Neuron (in vitro differentiated cells): ENCODE measurements around the gene RPRD1A.
"Not testable (repeated sequence)": the region's sequence is repeated elsewhere in the genome, so short reads cannot be mapped to it uniquely, and the experiment has no call there.

ENCODE experiments used
- H2AFZ ChIP-seq: one replicate; pipeline ENCODE4 v1.6.1; 2013; ENCODE audit warnings: low read depth, mild to moderate bottlenecking, inconsistent platforms, low read length, moderate library complexity
- H3K27me3 ChIP-seq: one replicate; pipeline ENCODE4 v1.6.1; 2013; ENCODE audit warnings: low read length; ENCODE audit not compliant: insufficient read depth
- H3K36me3 ChIP-seq: one replicate; pipeline ENCODE4 v1.6.1; 2013; ENCODE audit warnings: low read length; ENCODE audit not compliant: insufficient read depth
- H3K4me1 ChIP-seq: one replicate; pipeline ENCODE4 v1.6.1; 2013; ENCODE audit warnings: low read length; ENCODE audit not compliant: insufficient read depth
- H3K4me3 ChIP-seq: 2 replicates; pipeline ENCODE4 v1.5.1; 2013; ENCODE audit warnings: mild to moderate bottlenecking, low read length, moderate library complexity
- H3K9me3 ChIP-seq: one replicate; pipeline ENCODE4 v1.6.1; 2013; ENCODE audit warnings: low read length

RPRD1A gene

GRCh38 chr18:36095936-36096519 lies 28.7 kb upstream of the RPRD1A start:
- Histone ChIP-seq H3K4me3 (no peak overlapping the region), H3K27me3 (no peaks in the 10 kb centered on the region), H3K4me1 (no peaks in the 10 kb centered on the region), H3K9me3 (no peaks in the 10 kb centered on the region), H2AFZ (no peak overlapping the region), H3K36me3 (no peaks in the 10 kb centered on the region)

GRCh38 chr18:36094431-36094830 lies 27.1 kb upstream of the RPRD1A start:
- Histone ChIP-seq H2AFZ (no peak overlapping the region), H3K4me3 (no peak overlapping the region), H3K27me3 (no peaks in the 10 kb centered on the region), H3K4me1 (no peaks in the 10 kb centered on the region), H3K9me3 (no peaks in the 10 kb centered on the region), H3K36me3 (no peaks in the 10 kb centered on the region)

- not testable (repeated sequence) for H3K4me3 ChIP-seq, H3K27me3 ChIP-seq, H3K4me1 ChIP-seq, H2AFZ ChIP-seq, H3K36me3 ChIP-seq, H3K9me3 ChIP-seq
Observed at GRCh38 chr18:36092116-36092515, 24.8 kb upstream of the RPRD1A start.

GRCh38 chr18:36089001-36089400 lies 21.6 kb upstream of the RPRD1A start:
- no peaks in the 10 kb centered on the region for H3K36me3 ChIP-seq
- no peaks in the 10 kb centered on the region for H3K4me1 ChIP-seq
- H3K4me3 ChIP-seq, result no peak overlapping the region
- no peaks in the 10 kb centered on the region for H3K27me3 ChIP-seq
- H3K9me3 ChIP-seq, result peaks cover 4% of the 10 kb centered on the region
- no peak overlapping the region for H2AFZ ChIP-seq

GRCh38 chr18:36088256-36088655 lies 20.9 kb upstream of the RPRD1A start:
- Histone ChIP-seq H2AFZ (no peak overlapping the region), H3K4me1 (no peaks in the 10 kb centered on the region), H3K9me3 (peaks cover 4% of the 10 kb centered on the region), H3K36me3 (no peaks in the 10 kb centered on the region), H3K27me3 (no peaks in the 10 kb centered on the region), H3K4me3 (no peak overlapping the region)

GRCh38 chr18:36086186-36086585 lies 18.8 kb upstream of the RPRD1A start:
- Histone ChIP-seq H3K9me3 (peaks cover 4% of the 10 kb centered on the region), H3K36me3 (no peaks in the 10 kb centered on the region), H3K4me1 (no peaks in the 10 kb centered on the region), H3K4me3 (no peak overlapping the region), H3K27me3 (no peaks in the 10 kb centered on the region), H2AFZ (no peak overlapping the region)

GRCh38 chr18:36085195-36085594 lies 17.8 kb upstream of the RPRD1A start:
- no peak overlapping the region for H3K4me3 ChIP-seq
- H3K36me3 ChIP-seq, result no peaks in the 10 kb centered on the region
- no peaks in the 10 kb centered on the region for H3K4me1 ChIP-seq
- H2AFZ ChIP-seq, result no peak overlapping the region
- H3K27me3 ChIP-seq, result no peaks in the 10 kb centered on the region
- H3K9me3 ChIP-seq, result peaks cover 4% of the 10 kb centered on the region

- H3K4me1 ChIP-seq, result no peaks in the 10 kb centered on the region
- H3K9me3 ChIP-seq, result peaks cover 8% of the 10 kb centered on the region
- H3K27me3 ChIP-seq, result no peaks in the 10 kb centered on the region
- H3K4me3 ChIP-seq, result no peak overlapping the region
- no peak overlapping the region for H2AFZ ChIP-seq
- H3K36me3 ChIP-seq, result no peaks in the 10 kb centered on the region
Observed at GRCh38 chr18:36083729-36084128, 16.4 kb upstream of the RPRD1A start.

- not testable (repeated sequence) for H2AFZ ChIP-seq, H3K36me3 ChIP-seq, H3K4me1 ChIP-seq, H3K9me3 ChIP-seq, H3K27me3 ChIP-seq, H3K4me3 ChIP-seq
Observed at GRCh38 chr18:36081118-36081517, 13.8 kb upstream of the RPRD1A start.

GRCh38 chr18:36078751-36079529 lies 11.6 kb upstream of the RPRD1A start:
- H3K36me3 ChIP-seq, result no peaks in the 10 kb centered on the region
- H3K27me3 ChIP-seq, result no peaks in the 10 kb centered on the region
- H3K4me3 ChIP-seq, result no peak overlapping the region
- H3K4me1 ChIP-seq, result no peaks in the 10 kb centered on the region
- peaks cover 4% of the 10 kb centered on the region for H3K9me3 ChIP-seq
- no peak overlapping the region for H2AFZ ChIP-seq

- H3K4me3 ChIP-seq, H3K36me3 ChIP-seq, H3K9me3 ChIP-seq, H3K27me3 ChIP-seq, H3K4me1 ChIP-seq, H2AFZ ChIP-seq: not testable (repeated sequence)
Observed at GRCh38 chr18:36077764-36078163, 10.4 kb upstream of the RPRD1A start.

- Histone ChIP-seq H3K36me3 (no peaks in the 10 kb centered on the region), H3K4me1 (no peaks in the 10 kb centered on the region), H2AFZ (no peak overlapping the region), H3K4me3 (no peak overlapping the region), H3K27me3 (no peaks in the 10 kb centered on the region), H3K9me3 (peaks cover 4% of the 10 kb centered on the region)
Observed at GRCh38 chr18:36075862-36076587, 8.7 kb upstream of the RPRD1A start.

- Histone ChIP-seq H3K36me3 (no peaks in the 10 kb centered on the region), H3K4me3 (no peak overlapping the region), H3K27me3 (no peaks in the 10 kb centered on the region), H3K4me1 (no peaks in the 10 kb centered on the region), H2AFZ (no peak overlapping the region), H3K9me3 (peaks cover 2% of the 10 kb centered on the region)
Observed at GRCh38 chr18:36074435-36074834, 7.1 kb upstream of the RPRD1A start.
